H1 (cell line): ENCODE measurements around the gene GPR176. TPM values are rescaled to one million over a fixed set of nuclear protein-coding genes. Genes with fewer than 3 reads are reported as not detected.

Experiments
- CTCF ChIA-PET: fragments of 300-600 bp; sonication (Branson Sonifier 250); formaldehyde crosslinking; loops from one replicate; lab custom pipeline; 2021; ENCODE audit not compliant: partially characterized antibody; lab: Charles Lee
- POLR2A ChIA-PET: fragments of 300-600 bp; sonication (Branson Sonifier 250); formaldehyde crosslinking; loops from one replicate; lab custom pipeline; 2021; ENCODE audit warnings: inconsistent platforms; ENCODE audit not compliant: partially characterized antibody; lab: Charles Lee
- DNase-seq, 2 experiments: peaks; one replicate each; pipeline versions ENCODE4 v3.0.0 to v3.0.0-alpha.2; 2010 to 2022; ENCODE audit warnings: low spot score in 2 of 2, low read depth in 1 of 2, mixed read lengths in 1 of 2
- FAIRE-seq: peaks from 2 replicates; lab custom pipeline; 2011; peaks lifted over from hg19 to GRCh38; lab: Jason Lieb, UNC
- H2AFZ ChIP-seq: 2 replicates; pipeline ENCODE4 v1.8.1; 2012; ENCODE audit warnings: low read length, inconsistent platforms
- H2AK5ac ChIP-seq: 2 replicates; pipeline ENCODE4 v1.6.1; 2013; ENCODE audit warnings: low read depth, low read length
- H2BK120ac ChIP-seq: replicated peaks from 2 replicates; pipeline ENCODE3; 2013; ENCODE audit warnings: low read depth, low read length, inconsistent platforms
- H2BK12ac ChIP-seq: 2 replicates; pipeline ENCODE4 v1.6.1; 2013; ENCODE audit warnings: low read depth, low read length
- H2BK15ac ChIP-seq: 2 replicates; pipeline ENCODE4 v1.6.1; 2013; ENCODE audit warnings: low read length
- H2BK20ac ChIP-seq: 2 replicates; pipeline ENCODE4 v1.6.1; 2013; ENCODE audit warnings: low read length
- H2BK5ac ChIP-seq: 2 replicates; pipeline ENCODE4 v1.6.1; 2013; ENCODE audit warnings: low read depth, low read length
- H3K14ac ChIP-seq: 2 replicates; pipeline ENCODE4 v1.6.1; 2013; ENCODE audit warnings: inconsistent platforms; ENCODE audit not compliant: insufficient read length
- H3K18ac ChIP-seq: 2 replicates; pipeline ENCODE4 v1.6.1; 2013; ENCODE audit warnings: low read length; ENCODE audit errors: extremely low read depth
- H3K23ac ChIP-seq: 2 replicates; pipeline ENCODE4 v1.6.1; 2013; ENCODE audit warnings: inconsistent platforms; ENCODE audit not compliant: insufficient read length
- H3K23me2 ChIP-seq: 2 replicates; pipeline ENCODE4 v1.6.1; 2013; ENCODE audit warnings: low read depth, low read length
- H3K27ac ChIP-seq: 2 replicates; pipeline ENCODE4 v1.6.1; 2011; ENCODE audit warnings: low read depth, low read length, inconsistent platforms
- H3K27me3 ChIP-seq, 4 experiments: replicated peaks in 1 of 4; 1 replicate in 1 of 4; 2 replicates in 3 of 4; pipeline versions ENCODE4 v1.6.1 to v1.8.1; 2011 to 2013; ENCODE audit warnings: low read length in 3 of 4, mild to moderate bottlenecking in 3 of 4, inconsistent platforms in 2 of 4, mixed read lengths in 2 of 4, moderate library complexity in 1 of 4; ENCODE audit not compliant: control insufficient read depth in 3 of 4, insufficient read depth in 3 of 4; ENCODE audit errors: extremely low read depth in 1 of 4
- H3K36me3 ChIP-seq, 4 experiments: 2 replicates each; pipeline versions ENCODE4 v1.6.1 to v1.8.1; 2011 to 2013; ENCODE audit warnings: mild to moderate bottlenecking in 4 of 4, low read length in 3 of 4, moderate library complexity in 2 of 4, control low read depth in 1 of 4, inconsistent platforms in 1 of 4; ENCODE audit not compliant: insufficient read depth in 4 of 4, control insufficient read depth in 2 of 4
- H3K4ac ChIP-seq: replicated peaks from 2 replicates; pipeline ENCODE3; 2013; ENCODE audit warnings: low read length, low read depth, mixed read lengths, inconsistent platforms; ENCODE audit not compliant: insufficient read length
- H3K4me1 ChIP-seq, 4 experiments: replicated peaks in 1 of 4; 1 replicate in 1 of 4; 2 replicates in 3 of 4; pipeline versions ENCODE4 v1.6.1 to v1.8.1; 2011 to 2013; ENCODE audit warnings: low read length in 3 of 4, inconsistent platforms in 2 of 4, mixed read lengths in 1 of 4; ENCODE audit not compliant: insufficient read depth in 4 of 4, control insufficient read depth in 3 of 4
- H3K4me2 ChIP-seq, 2 experiments: 2 replicates each; pipeline versions ENCODE4 v1.6.1 to v1.8.1; 2011 to 2013; ENCODE audit warnings: low read depth in 2 of 2, low read length in 2 of 2, control low read depth in 1 of 2, inconsistent platforms in 1 of 2, mild to moderate bottlenecking in 1 of 2; ENCODE audit not compliant: insufficient read depth in 1 of 2
- H3K4me3 ChIP-seq, 4 experiments: fragments of 200-600, 300-600 bp in 1 of 4; sonication (generic), shearing (Covaris generic), sonication (Bioruptor Twin) in 1 of 4; 2 replicates each; pipeline versions ENCODE4 v1.5.1 to v1.8.1; 2011 to 2016; ENCODE audit warnings: low read length in 4 of 4, low read depth in 3 of 4, control low read depth in 2 of 4, inconsistent platforms in 2 of 4, mild to moderate bottlenecking in 2 of 4, mixed read lengths in 1 of 4, moderate library complexity in 1 of 4; ENCODE audit not compliant: insufficient read depth in 2 of 4; ENCODE audit errors: extremely low read depth in 1 of 4
- H3K56ac ChIP-seq: replicated peaks from 2 replicates; pipeline ENCODE3; 2013; ENCODE audit warnings: low read depth, mild to moderate bottlenecking, mixed read lengths, low read length, inconsistent platforms; ENCODE audit not compliant: insufficient read length
- H3K79me1 ChIP-seq: 2 replicates; pipeline ENCODE4 v1.6.1; 2013; ENCODE audit warnings: low read depth, low read length, control low read depth
- H3K79me2 ChIP-seq, 2 experiments: 2 replicates each; pipeline versions ENCODE4 v1.6.1 to v1.8.1; 2012 to 2013; ENCODE audit warnings: low read length in 2 of 2, mild to moderate bottlenecking in 2 of 2, inconsistent platforms in 1 of 2; ENCODE audit not compliant: insufficient read depth in 2 of 2, control insufficient read depth in 1 of 2
- H3K9ac ChIP-seq, 4 experiments: replicated peaks in 1 of 4; 1 replicate in 1 of 4; 2 replicates in 3 of 4; pipeline versions ENCODE4 v1.6.1 to v1.8.1; 2011 to 2013; ENCODE audit warnings: low read depth in 3 of 4, low read length in 3 of 4, control low read depth in 2 of 4, mild to moderate bottlenecking in 2 of 4, moderate library complexity in 2 of 4, inconsistent platforms in 1 of 4; ENCODE audit errors: extremely low read depth in 1 of 4
- H3K9me3 ChIP-seq, 2 experiments: 2 replicates each; pipeline versions ENCODE4 v1.6.1 to v1.8.1; 2012 to 2013; ENCODE audit warnings: mild to moderate bottlenecking in 2 of 2, moderate library complexity in 2 of 2, control low read depth in 1 of 2, inconsistent platforms in 1 of 2, low read depth in 1 of 2, low read length in 1 of 2, mixed read lengths in 1 of 2; ENCODE audit not compliant: insufficient read depth in 2 of 2
- H4K20me1 ChIP-seq, 2 experiments: replicated peaks in 1 of 2; 2 replicates each; pipeline versions ENCODE3 to v1.8.1; 2011 to 2013; ENCODE audit warnings: inconsistent platforms in 2 of 2, low read length in 2 of 2, mild to moderate bottlenecking in 1 of 2; ENCODE audit not compliant: insufficient read depth in 2 of 2, control insufficient read depth in 1 of 2
- H4K5ac ChIP-seq: 2 replicates; pipeline ENCODE4 v1.6.1; 2013; ENCODE audit warnings: low read length, low read depth, mixed read lengths, inconsistent platforms; ENCODE audit not compliant: insufficient read length
- H4K8ac ChIP-seq: 2 replicates; pipeline ENCODE4 v1.8.0; 2013; ENCODE audit warnings: mild to moderate bottlenecking, moderate library complexity, low read length, inconsistent platforms; ENCODE audit not compliant: insufficient read depth; ENCODE audit errors: extremely low read depth
- H4K91ac ChIP-seq: replicated peaks from 2 replicates; pipeline ENCODE3; 2013; ENCODE audit warnings: low read length, mixed read lengths, inconsistent platforms; ENCODE audit not compliant: insufficient read length
- CBX8 ChIP-seq: fragments of 300-800, 300-1000 bp; sonication (generic); IDR thresholded peaks from 2 replicates; pipeline ENCODE4 v1.7.1; 2016; ENCODE audit warnings: low read depth, low read length, borderline replicate concordance
- WGBS, 2 experiments: shearing (Covaris generic) in 1 of 2; methylation state at CpG; one replicate each; pipeline versions ENCODE4 v1.1.6 to v1.1.7; 2013 to 2015; ENCODE audit warnings: low lambda C conversion rate in 2 of 2, mixed read lengths in 2 of 2, inconsistent platforms in 1 of 2, low coverage in 1 of 2, missing lambda C conversion rate in 1 of 2; ENCODE audit not compliant: insufficient replicate concordance in 2 of 2, insufficient coverage in 1 of 2, insufficient read length in 1 of 2; ENCODE audit errors: extremely low coverage in 1 of 2, missing lambda C conversion rate in 1 of 2; 5-methylcytosine and 5-hydroxymethylcytosine counted together
- polyA plus RNA-seq, 7 experiments: library from polyadenylated mRNA; depleted of rRNA in 3 of 7; stranded (reverse) in 5 of 7; unstranded in 2 of 7; fragments of >200 nt in 5 of 7; fragments of 200-250 nt in 2 of 7; gene quantifications; 1 replicate in 5 of 7; 2 replicates in 1 of 7; 4 replicates in 1 of 7; pipeline versions ENCODE4 v1.2.1 to v1.2.3, GENCODE V29; 2011 to 2013; ENCODE audit warnings: missing spikeins in 2 of 7, mixed read lengths in 2 of 7
- total RNA-seq: library from RNA; stranded (reverse); fragmentation: NEBNext Ultra II Directional; extraction: Animal tissue kit (Norgen Biotek cat#: 25700); gene quantifications from 2 replicates; pipeline ENCODE4 v1.2.1, GENCODE V29; 2021

GPR176 gene
- total and polyA plus RNA-seq, 2 of the 8 experiments (the other 6 are each of a cell fraction or from before 2014, with no cell fraction given) = 190 to 281 TPM

- H3K4me3 ChIP-seq = peak overlapping the region; percentile 73 to 97 (median 90)
- peak overlapping the region; percentile 71 for H3K4ac ChIP-seq
- H2BK120ac ChIP-seq = no peak overlapping the region
- H2BK20ac ChIP-seq = no peak overlapping the region
- no peak overlapping the region for H2BK12ac ChIP-seq
- no peak overlapping the region for H2BK5ac ChIP-seq
- no peaks in the 10 kb centered on the region for H3K9me3 ChIP-seq
- H3K14ac ChIP-seq = no peak overlapping the region
- H4K20me1 ChIP-seq = no peaks in the 10 kb centered on the region
- CTCF ChIA-PET = interaction anchor here (0.7 to 1.5 kb wide), 5 partner anchors 12 to 490 kb away, joined by 3 to 4 read pairs (median 3); partner anchors contain the start of gene EIF2AK4
- no peak overlapping the region for H3K23ac ChIP-seq
- H3K4me2 ChIP-seq = peak overlapping the region; percentile 98 to 99
- H3K9ac ChIP-seq = peak overlapping the region; percentile 57 to 96 (median 81)
- H3K23me2 ChIP-seq = peaks cover 7% of the 10 kb centered on the region
- H2BK15ac ChIP-seq = no peak overlapping the region
- H2AK5ac ChIP-seq = no peak overlapping the region
- no peak overlapping the region for H4K8ac ChIP-seq
- TF ChIP-seq CBX8 = no peak
- no peak overlapping the region for H4K91ac ChIP-seq
- H3K79me1 ChIP-seq = no peaks in the 10 kb centered on the region
- H3K79me2 ChIP-seq = peaks cover 0 to 17% of the 10 kb centered on the region in 2 experiments; a peak in 2 of 4 replicates
- POLR2A ChIA-PET = interaction anchor here (1.2 to 1.9 kb wide), 6 partner anchors 11 to 203 kb away, joined by 4 to 10 read pairs (median 6); partner anchors contain the start of gene THBS1
- H3K36me3 ChIP-seq = no peaks in the 10 kb centered on the region
- H3K27me3 ChIP-seq = no peaks in the 10 kb centered on the region
- H4K5ac ChIP-seq = peak overlapping the region; percentile 61
- H2AFZ ChIP-seq = 0 out of 2 replicates have a peak overlapping the region, but pooled peaks have one; percentile 59
- H3K27ac ChIP-seq = peak overlapping the region; percentile 60; the same call in 1 of the 2 replicates
- WGBS, 2 experiments = 5% methylated on average over 10 of the region's 10 CpGs; no CpG with 5 or more reads in 1 of the 2 experiments
- peak overlapping the region; percentile 26 for H3K56ac ChIP-seq
- H3K18ac ChIP-seq = peak overlapping the region; percentile 49
- peaks cover 1 to 22% (median 17%) of the 10 kb centered on the region in 4 experiments; a peak in 5 of 7 replicates for H3K4me1 ChIP-seq
- FAIRE-seq (no peak), DNase-seq (no peak)
Observed at GRCh38 chr15:39783244-39783820, 136.7 kb downstream of the GPR176 start.
